HepG2 (cell line): ENCODE data around the gene LCLAT1. TPM values are rescaled to one million over a fixed set of nuclear protein-coding genes. Genes with fewer than 3 reads are reported as not detected.

Experiments
- ATAC-seq: fragments of 200-7000 bp; cut with Tn5 transposase; 3 replicates; pipeline ENCODE4 v1.9.1; 2020; ENCODE audit warnings: mild to moderate bottlenecking, moderate library complexity
- BruUV-seq: library from RNA; stranded (reverse); fragments of 400-500 nt; replicated peaks from 2 replicates; lab custom pipeline; 2021; lab: Mats Ljungman, UMichigan
- CTCF ChIA-PET: fragments of 300-600 bp; formaldehyde crosslinking; extraction: SDS; loops from one replicate; lab custom pipeline; 2021; ENCODE audit warnings: low total read pairs, inconsistent platforms, low intra/inter-chr PET ratio; lab: Yijun Ruan, JAX
- POLR2A ChIA-PET: fragments of 350-600 bp; sonication (Branson Sonifier 250); formaldehyde crosslinking; loops from one replicate; lab custom pipeline; 2020; ENCODE audit warnings: antibody characterized with exemption, inconsistent platforms; lab: Yijun Ruan, JAX
- DNase-seq: peaks from one replicate; pipeline ENCODE4 v3.0.0-alpha.2; 2015; ENCODE audit warnings: low spot score
- FAIRE-seq: peaks from 3 replicates; lab custom pipeline; 2011; peaks lifted over from hg19 to GRCh38; lab: Jason Lieb, UNC
- H2AFZ ChIP-seq: one replicate; pipeline ENCODE4 v1.6.1; 2011; ENCODE audit warnings: low read length, inconsistent platforms
- H3K27ac ChIP-seq: fragments of 300-600 bp; 3 replicates; pipeline ENCODE4 v1.8.0; 2011; ENCODE audit warnings: mixed run types, mild to moderate bottlenecking, mixed read lengths, low read length, inconsistent platforms; ENCODE audit not compliant: insufficient read depth; ENCODE audit errors: extremely low read length
- H3K27me3 ChIP-seq, 2 experiments: fragments of 200-600 bp in 1 of 2; 2 replicates in 1 of 2; 3 replicates in 1 of 2; pipeline versions ENCODE4 v1.6.0 to v1.8.0; 2011; ENCODE audit warnings: low read length in 2 of 2, mild to moderate bottlenecking in 2 of 2, moderate library complexity in 2 of 2, inconsistent platforms in 1 of 2; ENCODE audit not compliant: insufficient read depth in 2 of 2, control insufficient read depth in 1 of 2
- H3K36me3 ChIP-seq, 2 experiments: fragments of 200-600 bp in 1 of 2; replicated peaks in 1 of 2; 2 replicates in 1 of 2; 3 replicates in 1 of 2; pipeline versions ENCODE4 v1.5.1 to v1.8.0; 2011; ENCODE audit warnings: low read length in 2 of 2, inconsistent platforms in 1 of 2; ENCODE audit not compliant: insufficient read depth in 2 of 2, control insufficient read depth in 1 of 2
- H3K4me1 ChIP-seq: 2 replicates; pipeline ENCODE4 v1.5.1; 2012; ENCODE audit warnings: low read length, inconsistent platforms; ENCODE audit not compliant: insufficient read depth
- H3K4me2 ChIP-seq: 2 replicates; pipeline ENCODE4 v1.6.0; 2011; ENCODE audit warnings: low read depth, low read length, inconsistent platforms
- H3K4me3 ChIP-seq, 3 experiments: fragments of 200-600 bp in 1 of 3; sonication (generic), shearing (Covaris generic) in 1 of 3; replicated peaks in 1 of 3; 2 replicates each; pipeline ENCODE4 v1.5.1; 2011 to 2016; ENCODE audit warnings: low read length in 3 of 3, inconsistent platforms in 2 of 3, low read depth in 2 of 3, mild to moderate bottlenecking in 2 of 3, control low read depth in 1 of 3, mixed read lengths in 1 of 3; ENCODE audit not compliant: insufficient read depth in 1 of 3
- H3K79me2 ChIP-seq: one replicate; pipeline ENCODE4 v1.6.1; 2011; ENCODE audit warnings: low read length, inconsistent platforms; ENCODE audit not compliant: insufficient read depth
- H3K9ac ChIP-seq: 2 replicates; pipeline ENCODE4 v1.6.0; 2011; ENCODE audit warnings: mild to moderate bottlenecking, low read depth, low read length, inconsistent platforms; ENCODE audit not compliant: insufficient read depth
- H3K9me3 ChIP-seq: 2 replicates; pipeline ENCODE4 v1.5.1; 2012; ENCODE audit warnings: mild to moderate bottlenecking, low read length
- H4K20me1 ChIP-seq: 2 replicates; pipeline ENCODE4 v1.6.0; 2011; ENCODE audit warnings: inconsistent platforms, mild to moderate bottlenecking, low read length, moderate library complexity; ENCODE audit not compliant: insufficient read depth
- PHB2 ChIP-seq: fragments of 450-650 bp; IDR thresholded peaks from 2 replicates; pipeline ENCODE4 v1.6.1; 2018; ENCODE audit not compliant: partially characterized antibody
- SSRP1 ChIP-seq: IDR thresholded peaks from 2 replicates; pipeline ENCODE4 v1.6.1; 2016; ENCODE audit warnings: control low read depth
- WGBS: methylation state at CpG from one replicate; pipeline ENCODE4 v1.1.6; 2017; ENCODE audit warnings: low lambda C conversion rate; 5-methylcytosine and 5-hydroxymethylcytosine counted together
- in situ Hi-C: cut with HindIII; loops from 2 replicates; pipeline ENCODE4 v1.10.0; 2017; ENCODE audit warnings: low pct_unique_long_range_greater_than_20kb; ENCODE audit not compliant: extremely low pct_ligation_motif_present
- intact Hi-C: fragments of 100-400 bp; cut with micrococcal nuclease; formaldehyde crosslinking; loops from one replicate; pipeline ENCODE4 v1.10.0; 2022; ENCODE audit not compliant: unreplicated experiment
- polyA plus RNA-seq, 8 experiments: library from polyadenylated mRNA; depleted of rRNA in 3 of 8; stranded (reverse) in 7 of 8; unstranded in 1 of 8; fragments of >200 nt; fragmentation: Illumina TruSeq in 4 of 8; extraction: Trizol in 4 of 8; gene quantifications; 2 replicates each; pipeline versions ENCODE4 v1.2.1 to v1.2.3, GENCODE V29; 2011 to 2016; ENCODE audit warnings: low read depth in 4 of 8, missing spikeins in 1 of 8, mixed read lengths in 1 of 8; ENCODE audit not compliant: insufficient read depth in 1 of 8
- total RNA-seq, 5 experiments: library from RNA; depleted of rRNA; stranded (reverse); fragments of >200 nt; fragmentation: Illumina TruSeq; extraction: Trizol; gene quantifications; 2 replicates each; pipeline ENCODE4 v1.2.3, GENCODE V29; 2016; ENCODE audit warnings: low read depth in 1 of 5
- TF ChIP-seq, protein P1 (sequence below): sonication (generic); formaldehyde crosslinking; IDR thresholded peaks from 2 replicates; pipeline ENCODE4 v1.9.0; 2021; ENCODE audit warnings: missing genetic modification reagents, mild to moderate bottlenecking, borderline replicate concordance
- TF ChIP-seq, protein P2 (sequence below): sonication (generic); formaldehyde crosslinking; IDR thresholded peaks from 2 replicates; pipeline ENCODE4 v1.5.1; 2020; ENCODE audit warnings: mild to moderate bottlenecking, missing genetic modification reagents, moderate library complexity
- TF ChIP-seq, protein P3 (sequence below): sonication (generic); formaldehyde crosslinking; IDR thresholded peaks from 2 replicates; pipeline ENCODE4 v1.4.0; 2020; ENCODE audit warnings: missing genetic modification reagents, mild to moderate bottlenecking, borderline replicate concordance

Gene LCLAT1
- total and polyA plus RNA-seq, 2 of the 13 experiments (the other 11 are each of a cell fraction or from before 2014, with no cell fraction given), result 18.0 to 28.0 TPM

DNA sequence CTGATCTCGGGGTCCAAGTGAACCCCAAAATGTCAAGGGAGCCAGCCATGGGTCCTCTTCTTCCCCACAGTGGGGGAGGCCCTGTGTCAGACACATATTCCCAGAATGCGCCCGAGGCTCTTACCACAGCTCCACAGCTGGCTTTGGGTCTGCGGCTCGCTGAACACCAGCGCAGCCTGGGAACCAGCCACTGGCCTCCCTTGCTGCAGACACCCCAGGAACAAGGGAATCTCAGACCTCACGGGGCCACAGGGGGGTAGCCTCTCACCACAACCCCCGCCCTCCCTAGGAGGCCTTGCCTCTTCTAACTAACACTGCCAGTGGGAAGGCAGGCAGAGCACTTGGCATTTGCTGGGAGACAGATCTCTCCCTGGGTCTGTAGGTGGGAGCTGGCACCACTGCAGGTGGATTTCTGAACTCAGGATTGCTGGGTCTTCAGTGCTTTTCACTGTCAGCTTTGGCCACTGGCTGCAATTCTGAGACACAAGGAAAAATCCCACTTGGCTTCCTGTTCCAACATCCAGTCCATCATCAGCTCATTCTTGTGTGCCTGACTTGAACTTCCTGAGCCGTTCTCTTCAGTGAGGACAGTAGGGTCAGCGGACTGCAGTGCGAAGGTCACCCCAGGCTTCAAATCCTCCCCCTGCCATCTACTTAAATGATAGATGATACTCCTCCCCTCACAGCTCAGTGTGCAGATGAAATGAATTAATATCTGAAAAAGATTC, 231.5 kb downstream of the LCLAT1 start:
- intact Hi-C loops, result loop anchor here (5.0 to 10.0 kb wide), 2 partner anchors 116 to 244 kb away; no protein-coding TSS in a partner anchor
- Histone ChIP-seq H3K9me3 (no peaks in the 10 kb centered on the region), H3K9ac (no peak overlapping the region), H3K4me1 (no peaks in the 10 kb centered on the region), H3K4me3 (no peak overlapping the region), H3K27ac (no peak overlapping the region), H3K36me3 (no peaks in the 10 kb centered on the region), H3K4me2 (no peak overlapping the region), H3K27me3 (peaks cover 0 to 16% of the 10 kb centered on the region in 2 experiments; a peak in 4 of 5 replicates), H2AFZ (no peak overlapping the region), H3K79me2 (no peaks in the 10 kb centered on the region), H4K20me1 (no peaks in the 10 kb centered on the region)
- no peak for DNase-seq
- no peak; the same call in none of the 3 replicates for ATAC-seq
- in situ Hi-C loops, result no loop called here
- WGBS, result 2% methylated on average over 4 of the region's 11 CpGs
- no TSS peak for BruUV-seq
- ChIA-PET CTCF (no interaction called here), POLR2A (no interaction called here)
- TF ChIP-seq SSRP1 (CRISPR knock-in tag) (no peak), PHB2 (no peak)
- TF ChIP-seq, protein P1, sequence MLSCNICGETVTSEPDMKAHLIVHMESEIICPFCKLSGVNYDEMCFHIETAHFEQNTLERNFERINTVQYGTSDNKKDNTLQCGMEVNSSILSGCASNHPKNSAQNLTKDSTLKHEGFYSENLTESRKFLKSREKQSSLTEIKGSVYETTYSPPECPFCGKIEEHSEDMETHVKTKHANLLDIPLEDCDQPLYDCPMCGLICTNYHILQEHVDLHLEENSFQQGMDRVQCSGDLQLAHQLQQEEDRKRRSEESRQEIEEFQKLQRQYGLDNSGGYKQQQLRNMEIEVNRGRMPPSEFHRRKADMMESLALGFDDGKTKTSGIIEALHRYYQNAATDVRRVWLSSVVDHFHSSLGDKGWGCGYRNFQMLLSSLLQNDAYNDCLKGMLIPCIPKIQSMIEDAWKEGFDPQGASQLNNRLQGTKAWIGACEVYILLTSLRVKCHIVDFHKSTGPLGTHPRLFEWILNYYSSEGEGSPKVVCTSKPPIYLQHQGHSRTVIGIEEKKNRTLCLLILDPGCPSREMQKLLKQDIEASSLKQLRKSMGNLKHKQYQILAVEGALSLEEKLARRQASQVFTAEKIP (CRISPR knock-in tag), result no peak
- TF ChIP-seq, protein P2, sequence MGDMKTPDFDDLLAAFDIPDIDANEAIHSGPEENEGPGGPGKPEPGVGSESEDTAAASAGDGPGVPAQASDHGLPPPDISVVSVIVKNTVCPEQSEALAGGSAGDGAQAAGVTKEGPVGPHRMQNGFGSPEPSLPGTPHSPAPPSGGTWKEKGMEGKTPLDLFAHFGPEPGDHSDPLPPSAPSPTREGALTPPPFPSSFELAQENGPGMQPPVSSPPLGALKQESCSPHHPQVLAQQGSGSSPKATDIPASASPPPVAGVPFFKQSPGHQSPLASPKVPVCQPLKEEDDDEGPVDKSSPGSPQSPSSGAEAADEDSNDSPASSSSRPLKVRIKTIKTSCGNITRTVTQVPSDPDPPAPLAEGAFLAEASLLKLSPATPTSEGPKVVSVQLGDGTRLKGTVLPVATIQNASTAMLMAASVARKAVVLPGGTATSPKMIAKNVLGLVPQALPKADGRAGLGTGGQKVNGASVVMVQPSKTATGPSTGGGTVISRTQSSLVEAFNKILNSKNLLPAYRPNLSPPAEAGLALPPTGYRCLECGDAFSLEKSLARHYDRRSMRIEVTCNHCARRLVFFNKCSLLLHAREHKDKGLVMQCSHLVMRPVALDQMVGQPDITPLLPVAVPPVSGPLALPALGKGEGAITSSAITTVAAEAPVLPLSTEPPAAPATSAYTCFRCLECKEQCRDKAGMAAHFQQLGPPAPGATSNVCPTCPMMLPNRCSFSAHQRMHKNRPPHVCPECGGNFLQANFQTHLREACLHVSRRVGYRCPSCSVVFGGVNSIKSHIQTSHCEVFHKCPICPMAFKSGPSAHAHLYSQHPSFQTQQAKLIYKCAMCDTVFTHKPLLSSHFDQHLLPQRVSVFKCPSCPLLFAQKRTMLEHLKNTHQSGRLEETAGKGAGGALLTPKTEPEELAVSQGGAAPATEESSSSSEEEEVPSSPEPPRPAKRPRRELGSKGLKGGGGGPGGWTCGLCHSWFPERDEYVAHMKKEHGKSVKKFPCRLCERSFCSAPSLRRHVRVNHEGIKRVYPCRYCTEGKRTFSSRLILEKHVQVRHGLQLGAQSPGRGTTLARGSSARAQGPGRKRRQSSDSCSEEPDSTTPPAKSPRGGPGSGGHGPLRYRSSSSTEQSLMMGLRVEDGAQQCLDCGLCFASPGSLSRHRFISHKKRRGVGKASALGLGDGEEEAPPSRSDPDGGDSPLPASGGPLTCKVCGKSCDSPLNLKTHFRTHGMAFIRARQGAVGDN (CRISPR knock-in tag), result no peak
- TF ChIP-seq, protein P3, sequence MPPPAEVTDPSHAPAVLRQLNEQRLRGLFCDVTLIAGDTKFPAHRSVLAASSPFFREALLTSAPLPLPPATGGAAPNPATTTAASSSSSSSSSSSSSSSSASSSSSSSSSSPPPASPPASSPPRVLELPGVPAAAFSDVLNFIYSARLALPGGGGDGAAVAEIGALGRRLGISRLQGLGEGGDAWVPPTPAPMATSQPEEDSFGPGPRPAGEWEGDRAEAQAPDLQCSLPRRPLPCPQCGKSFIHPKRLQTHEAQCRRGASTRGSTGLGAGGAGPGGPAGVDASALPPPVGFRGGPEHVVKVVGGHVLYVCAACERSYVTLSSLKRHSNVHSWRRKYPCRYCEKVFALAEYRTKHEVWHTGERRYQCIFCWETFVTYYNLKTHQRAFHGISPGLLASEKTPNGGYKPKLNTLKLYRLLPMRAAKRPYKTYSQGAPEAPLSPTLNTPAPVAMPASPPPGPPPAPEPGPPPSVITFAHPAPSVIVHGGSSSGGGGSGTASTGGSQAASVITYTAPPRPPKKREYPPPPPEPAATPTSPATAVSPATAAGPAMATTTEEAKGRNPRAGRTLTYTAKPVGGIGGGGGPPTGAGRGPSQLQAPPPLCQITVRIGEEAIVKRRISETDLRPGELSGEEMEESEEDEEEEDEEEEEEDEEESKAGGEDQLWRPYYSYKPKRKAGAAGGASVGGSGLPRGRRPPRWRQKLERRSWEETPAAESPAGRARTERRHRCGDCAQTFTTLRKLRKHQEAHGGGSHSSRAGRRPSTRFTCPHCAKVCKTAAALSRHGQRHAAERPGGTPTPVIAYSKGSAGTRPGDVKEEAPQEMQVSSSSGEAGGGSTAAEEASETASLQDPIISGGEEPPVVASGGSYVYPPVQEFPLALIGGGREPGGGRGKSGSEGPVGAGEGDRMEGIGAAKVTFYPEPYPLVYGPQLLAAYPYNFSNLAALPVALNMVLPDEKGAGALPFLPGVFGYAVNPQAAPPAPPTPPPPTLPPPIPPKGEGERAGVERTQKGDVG (CRISPR knock-in tag), result no peak
- FAIRE-seq, result no peak
